HL-60 (cell line): ENCODE data around the gene RPL39L.

Experiments
- DNase-seq, 2 experiments: peaks; one replicate each; pipeline ENCODE4 v3.0.0-alpha.2; 2010 to 2020; ENCODE audit warnings: low read depth in 1 of 2, low spot score in 1 of 2
- H3K27ac ChIP-seq: fragments of 250-450 bp; sonication (Bioruptor Pico); replicated peaks from 2 replicates; pipeline ENCODE4 v1.5.1; 2020; ENCODE audit warnings: mild to moderate bottlenecking, moderate library complexity
- H3K27me3 ChIP-seq: fragments of 250-450 bp; sonication (Bioruptor Pico); 2 replicates; pipeline ENCODE4 v1.5.1; 2021; ENCODE audit warnings: mild to moderate bottlenecking, moderate library complexity; ENCODE audit not compliant: insufficient read depth, poor library complexity, severe bottlenecking
- H3K4me3 ChIP-seq: replicated peaks from 2 replicates; pipeline ENCODE4 v1.5.1; 2011; ENCODE audit warnings: mild to moderate bottlenecking, control low read depth, low read length; ENCODE audit not compliant: insufficient read depth
- CTCF ChIP-seq: IDR thresholded peaks from one replicate; pipeline ENCODE4 v1.5.1; 2011; ENCODE audit warnings: low read length, control low read depth, inconsistent platforms; ENCODE audit not compliant: insufficient read depth
- GABPA ChIP-seq: IDR thresholded peaks from 2 replicates; pipeline ENCODE4 v1.6.1; 2012; ENCODE audit warnings: low read depth
- POLR2AphosphoS5 ChIP-seq: IDR thresholded peaks from 2 replicates; pipeline ENCODE4 v1.6.1; 2012; ENCODE audit warnings: low read depth
- REST ChIP-seq: IDR thresholded peaks from 2 replicates; pipeline ENCODE4 v1.6.1; 2012; ENCODE audit warnings: low read depth; ENCODE audit not compliant: insufficient replicate concordance
- SPI1 ChIP-seq: IDR thresholded peaks from 2 replicates; pipeline ENCODE4 v1.6.1; 2012; ENCODE audit warnings: low read depth, mild to moderate bottlenecking, borderline replicate concordance

The RPL39L gene

GRCh38 chr3:187101184-187102072, 37.9 kb downstream of the RPL39L start:
- Histone ChIP-seq H3K27me3 (no peaks in the 10 kb centered on the region), H3K4me3 (no peak overlapping the region), H3K27ac (no peak overlapping the region)
- TF ChIP-seq CTCF = no peak
- no peak for TF ChIP-seq POLR2AphosphoS5
- no peak for TF ChIP-seq REST
- no peak for TF ChIP-seq GABPA
- TF ChIP-seq SPI1 = no peak
- peak in 1 of 2 experiments; percentile 38 for DNase-seq

GRCh38 chr3:187098923-187099512, 40.3 kb downstream of the RPL39L start:
- TF ChIP-seq SPI1 (no peak), GABPA (no peak), REST (no peak), POLR2AphosphoS5 (no peak), CTCF (no peak)
- Histone ChIP-seq H3K27ac (no peak overlapping the region), H3K4me3 (no peak overlapping the region), H3K27me3 (no peaks in the 10 kb centered on the region)
- no peak for DNase-seq

GRCh38 chr3:187093320-187093719, 46.0 kb downstream of the RPL39L start:
- Histone ChIP-seq H3K27me3 (no peaks in the 10 kb centered on the region), H3K27ac (no peak overlapping the region), H3K4me3 (no peak overlapping the region)
- TF ChIP-seq SPI1 = no peak
- TF ChIP-seq POLR2AphosphoS5 = no peak
- no peak for DNase-seq

- Histone ChIP-seq H3K4me3 (no peak overlapping the region), H3K27ac (no peak overlapping the region), H3K27me3 (no peaks in the 10 kb centered on the region)
- no peak for TF ChIP-seq CTCF
- TF ChIP-seq REST = no peak
- TF ChIP-seq SPI1 = no peak
- no peak for TF ChIP-seq GABPA
- TF ChIP-seq POLR2AphosphoS5 = no peak
- DNase-seq = no peak
Measured at GRCh38 chr3:187088701-187089100, 50.6 kb downstream of the RPL39L start.
